Glomerular endothelial cell (primary cell): ENCODE results near the gene KCNG3. TPM values are rescaled to one million over a fixed set of nuclear protein-coding genes. Genes with fewer than 3 reads are reported as not detected.
"Not testable (repeated sequence)": the region's sequence is repeated elsewhere in the genome, so short reads cannot be mapped to it uniquely, and the experiment has no call there.

Experiments
- DNase-seq: peaks from one replicate; pipeline ENCODE4 v3.0.0-alpha.2; 2011; ENCODE audit warnings: low read depth, low spot score; ENCODE audit errors: extremely low read depth
- total RNA-seq: library from RNA; depleted of rRNA; stranded (reverse); fragments of >200 nt; gene quantifications from 2 replicates; pipeline ENCODE4 v1.2.3, GENCODE V29; 2015

KCNG3 gene
- total RNA-seq, 1 donor from 2014 or later = 0.06 TPM

DNA sequence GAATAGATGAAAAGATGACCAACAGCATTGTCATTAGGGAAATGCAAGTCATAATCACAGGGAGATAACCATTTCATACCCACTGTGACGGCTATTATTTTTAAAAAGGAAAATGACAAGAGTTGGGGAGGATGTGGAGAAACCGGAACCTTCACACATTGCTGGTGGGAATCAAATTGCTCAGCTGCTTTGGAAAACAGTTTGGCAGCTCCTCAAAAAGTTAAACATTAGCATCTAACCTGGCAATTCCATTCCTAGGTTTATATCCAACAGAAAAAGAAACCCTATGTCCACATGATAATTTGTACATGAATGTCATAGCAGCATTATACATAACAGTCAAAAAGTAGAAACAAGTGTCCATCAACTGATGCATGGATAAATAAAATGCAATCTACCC, 58.2 kb downstream of the KCNG3 start:
- no peak for DNase-seq

DNA sequence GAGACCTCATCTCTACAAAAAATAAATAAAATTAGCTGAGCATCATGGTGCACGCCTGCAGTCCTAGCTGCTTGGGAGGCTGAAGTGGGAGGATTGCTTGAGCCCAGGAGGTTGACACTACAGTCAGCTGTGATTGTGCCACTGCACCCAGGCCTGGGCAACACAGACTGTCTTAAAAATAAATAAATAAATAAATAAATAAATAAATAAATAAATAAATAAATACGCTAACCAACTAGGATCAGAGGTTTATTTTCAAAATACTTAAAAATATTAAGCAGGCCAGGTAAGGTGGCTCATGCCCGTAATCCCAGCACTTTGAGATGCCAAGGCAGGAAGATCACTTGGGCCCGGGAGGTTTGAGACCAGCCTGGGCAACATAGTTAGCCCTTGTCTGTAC, 63.6 kb downstream of the KCNG3 start:
- no peak for DNase-seq

DNA sequence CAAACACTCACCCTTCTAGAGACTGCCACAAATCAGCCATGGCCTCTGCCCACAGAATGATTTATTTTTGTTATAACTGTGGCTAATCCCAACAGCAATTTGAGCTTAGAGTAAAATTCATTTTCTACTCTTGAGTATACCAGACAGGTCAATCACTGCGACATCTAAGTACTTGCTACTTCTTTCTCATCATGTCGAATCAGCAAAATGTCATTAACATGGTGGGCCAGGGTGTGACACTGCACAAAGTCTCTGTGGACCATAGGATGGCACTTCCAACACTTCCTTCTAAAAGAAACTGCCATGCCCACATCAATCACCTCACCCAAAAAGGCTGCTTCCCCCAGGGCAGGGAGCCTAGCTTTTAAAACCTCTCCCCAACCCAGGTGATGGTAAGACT, 64.4 kb downstream of the KCNG3 start:
- DNase-seq = no peak

- DNase-seq = no peak
Observed at GRCh38 chr2:42425697-42426096, 68.1 kb downstream of the KCNG3 start.

GRCh38 chr2:42424033-42424432, 69.7 kb downstream of the KCNG3 start:
- no peak for DNase-seq

DNA sequence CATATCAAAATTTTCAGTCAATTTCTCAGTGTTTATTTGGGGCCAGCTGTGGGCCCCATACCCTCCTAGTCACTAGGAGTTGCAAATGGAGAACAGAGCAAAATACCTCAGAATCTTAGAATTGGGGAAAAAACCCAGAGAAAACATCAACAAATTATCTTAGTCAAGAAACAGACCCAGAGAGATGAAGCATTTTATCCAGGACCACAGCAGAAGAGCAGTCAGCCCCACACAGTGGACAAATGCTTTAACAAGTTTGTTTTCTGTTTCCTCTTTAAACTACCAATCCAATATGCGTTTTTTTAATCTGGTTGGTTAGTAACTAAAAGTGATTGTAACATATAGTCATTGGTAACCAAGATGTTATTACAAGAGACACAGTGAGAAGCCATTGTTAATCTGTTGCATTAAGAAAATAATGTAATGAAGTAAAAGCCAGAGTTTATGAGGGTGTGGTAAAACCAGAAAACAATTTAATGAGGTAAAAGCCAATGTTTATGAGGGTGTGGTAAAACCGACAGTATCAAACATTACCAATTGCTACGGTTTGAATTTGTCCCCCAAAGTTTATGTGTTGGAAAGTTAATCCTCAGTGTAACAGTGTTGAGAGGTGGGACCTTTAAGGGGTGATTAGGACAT, 72.1 kb downstream of the KCNG3 start:
- no peak for DNase-seq

DNA sequence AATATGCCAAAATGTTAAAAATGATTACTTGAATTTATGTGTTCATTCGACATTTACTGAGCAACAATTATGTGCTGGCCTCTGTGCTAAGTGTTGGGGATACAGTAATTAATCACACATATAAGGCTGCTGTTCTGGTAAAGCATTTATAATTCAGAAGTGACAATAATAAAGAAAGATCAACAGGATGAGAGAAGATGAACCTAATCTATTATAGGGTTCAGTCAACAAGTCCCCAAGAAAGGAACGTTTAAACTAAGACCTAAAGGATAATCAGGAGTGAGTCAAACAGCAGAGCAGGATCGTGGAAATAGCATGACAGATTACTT, 72.7 kb downstream of the KCNG3 start:
- no peak for DNase-seq

DNA sequence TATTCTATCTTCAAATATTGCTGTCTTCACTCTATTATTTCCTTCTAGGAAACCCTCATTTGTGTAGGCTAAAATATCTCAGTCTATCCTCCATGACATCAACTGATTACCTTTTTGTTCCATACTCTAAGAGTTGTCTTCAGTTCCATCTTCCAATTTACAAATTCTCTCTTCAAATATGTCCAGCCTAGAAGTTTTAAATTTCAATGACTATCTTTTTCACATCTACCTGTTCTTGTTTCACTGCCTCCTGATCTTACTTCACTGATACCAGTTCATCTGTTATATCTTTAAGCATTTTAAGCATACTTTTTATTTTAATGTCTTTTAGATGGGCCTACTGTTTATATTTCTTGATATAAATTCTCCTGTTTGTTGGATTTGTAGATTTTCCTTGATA, 79.1 kb downstream of the KCNG3 start:
- DNase-seq = no peak

GRCh38 chr2:42414158-42414557, 79.6 kb downstream of the KCNG3 start:
- no peak for DNase-seq

GRCh38 chr2:42410742-42411514, 82.9 kb downstream of the KCNG3 start:
- no peak for DNase-seq

DNA sequence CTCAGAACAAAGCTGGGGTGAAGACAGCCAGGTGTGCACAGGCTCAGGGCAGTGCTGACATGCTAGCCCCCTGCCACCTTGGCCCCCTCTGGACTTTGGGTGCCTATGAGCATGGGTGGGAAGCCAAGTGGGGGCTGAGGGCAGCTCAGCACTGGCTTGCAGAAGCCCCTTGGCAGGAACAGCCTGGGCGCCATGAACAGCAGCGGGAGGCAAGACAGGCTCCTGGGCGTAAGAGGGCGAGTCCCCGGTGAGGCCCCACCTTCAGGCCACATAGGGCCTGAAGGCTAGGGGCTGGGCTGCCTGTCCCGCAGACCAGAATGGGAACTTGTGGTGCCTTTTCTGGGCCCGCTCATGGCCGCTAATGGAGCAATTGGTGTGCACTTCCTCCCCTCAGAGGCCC, 85.8 kb downstream of the KCNG3 start:
- DNase-seq = no peak

GRCh38 chr2:42407476-42407875, 86.3 kb downstream of the KCNG3 start:
- DNase-seq = no peak

- no peak for DNase-seq
Observed at GRCh38 chr2:42404676-42405075, 89.1 kb downstream of the KCNG3 start.

GRCh38 chr2:42401773-42402172, 92.0 kb downstream of the KCNG3 start:
- no peak for DNase-seq

GRCh38 chr2:42398052-42398451, 95.7 kb downstream of the KCNG3 start:
- not testable (repeated sequence) for DNase-seq

GRCh38 chr2:42393320-42393719, 100.5 kb downstream of the KCNG3 start:
- not testable (repeated sequence) for DNase-seq

DNA sequence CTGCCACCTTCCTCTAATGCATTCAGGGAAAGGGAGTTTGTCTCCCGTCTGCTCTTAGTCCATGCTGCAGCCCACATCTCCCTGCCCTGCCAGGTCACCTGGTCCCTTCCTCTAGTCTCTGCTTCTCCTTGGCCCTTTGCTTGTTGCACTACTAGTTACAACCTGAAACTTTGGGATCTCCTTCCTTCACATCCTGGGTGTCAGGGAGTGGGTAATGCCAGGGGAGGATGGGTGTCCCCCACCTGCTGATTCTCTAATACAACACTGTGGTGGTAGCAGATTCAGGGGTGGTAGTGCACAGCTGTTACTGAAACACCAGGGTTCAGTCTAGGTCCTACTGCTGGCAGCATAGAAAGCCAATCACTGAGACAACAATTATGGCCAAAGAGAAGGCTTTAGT, 101.6 kb downstream of the KCNG3 start:
- DNase-seq = no peak

Other genes starting within 250 kb of the KCNG3 start
- 147 and 201 TPM in 2 replicates for gene COX7A2L, start 132.8 kb downstream of the KCNG3 start, total RNA-seq
- 29.0 and 37.2 TPM in 2 replicates for gene MTA3, start 74.7 kb upstream of the KCNG3 start, total RNA-seq